H1 (cell line): ENCODE data around the gene POLR2H. TPM values are rescaled to one million over a fixed set of nuclear protein-coding genes. Genes with fewer than 3 reads are reported as not detected.

Source experiments
- CHD7 ChIP-seq: fragments of 300-600 bp; sonication (generic); IDR thresholded peaks from 2 replicates; pipeline ENCODE4 v1.7.1; 2012; ENCODE audit warnings: low read length, moderate library complexity, mild to moderate bottlenecking, inconsistent platforms; ENCODE audit not compliant: insufficient replicate concordance
- CREB1 ChIP-seq: IDR thresholded peaks from 2 replicates; pipeline ENCODE4 v1.6.1; 2012; ENCODE audit warnings: inconsistent platforms
- FOSL1 ChIP-seq: IDR thresholded peaks from 2 replicates; pipeline ENCODE4 v1.6.1; 2011; ENCODE audit warnings: mild to moderate bottlenecking, low read depth, low read length, moderate library complexity; ENCODE audit not compliant: insufficient read depth
- MAFK ChIP-seq: IDR thresholded peaks from 2 replicates; pipeline ENCODE4 v1.6.1; 2012; ENCODE audit warnings: low read depth, mild to moderate bottlenecking, improper control_type of control experiment, low read length
- POLR2A ChIP-seq, 2 experiments: IDR thresholded peaks; 1 replicate in 1 of 2; 2 replicates in 1 of 2; pipeline ENCODE4 v1.6.1; 2011; ENCODE audit warnings: low read depth in 2 of 2, low read length in 2 of 2, mild to moderate bottlenecking in 2 of 2; ENCODE audit errors: control extremely low read depth in 1 of 2
- SIRT6 ChIP-seq: IDR thresholded peaks from one replicate; pipeline ENCODE4 v1.7.1; 2012; ENCODE audit warnings: low read length, inconsistent platforms
- SP1 ChIP-seq: IDR thresholded peaks from 2 replicates; pipeline ENCODE4 v1.6.1; 2011; ENCODE audit warnings: low read depth, low read length
- TCF12 ChIP-seq: IDR thresholded peaks from 2 replicates; pipeline ENCODE4 v1.6.1; 2011; ENCODE audit warnings: low read depth, mild to moderate bottlenecking, low read length
- polyA plus RNA-seq, 7 experiments: library from polyadenylated mRNA; depleted of rRNA in 3 of 7; stranded (reverse) in 5 of 7; unstranded in 2 of 7; fragments of >200 nt in 5 of 7; fragments of 200-250 nt in 2 of 7; gene quantifications; 1 replicate in 5 of 7; 2 replicates in 1 of 7; 4 replicates in 1 of 7; pipeline versions ENCODE4 v1.2.1 to v1.2.3, GENCODE V29; 2011 to 2013; ENCODE audit warnings: missing spikeins in 2 of 7, mixed read lengths in 2 of 7
- total RNA-seq: library from RNA; stranded (reverse); fragmentation: NEBNext Ultra II Directional; extraction: Animal tissue kit (Norgen Biotek cat#: 25700); gene quantifications from 2 replicates; pipeline ENCODE4 v1.2.1, GENCODE V29; 2021

The POLR2H gene
- total and polyA plus RNA-seq, 2 of the 8 experiments (the other 6 are each of a cell fraction or from before 2014, with no cell fraction given) = 113 to 335 TPM

GRCh38 chr3:184315543-184315867 is 46.0 kb upstream of the POLR2H start (continued):
- TF ChIP-seq CHD7 = no peak
- no peak for TF ChIP-seq SIRT6
- TF ChIP-seq MAFK = no peak
- TF ChIP-seq FOSL1 = no peak
- TF ChIP-seq TCF12 = no peak
- TF ChIP-seq POLR2A (IDR thresholded peaks at IDR 0.05; ENCODE audit: control extremely low read depth in 1 of 2, low read depth in 2 of 2, low read length in 2 of 2) = 0 out of 3 replicates have a peak, but pooled peaks of 1 of the 2 experiments have one; percentile 21
- no peak for TF ChIP-seq SP1
- no peak for TF ChIP-seq CREB1
- TF ChIP-seq, all 59 proteins: peak for 2
